ENCODE data around the gene CFAP61. TPM values are rescaled to one million over a fixed set of nuclear protein-coding genes. Genes with fewer than 3 reads are reported as not detected.

CFAP61 gene
- total RNA-seq, 6 donors from 2014 or later = 0.37 to 14.3 (median 6.1) TPM

DNA sequence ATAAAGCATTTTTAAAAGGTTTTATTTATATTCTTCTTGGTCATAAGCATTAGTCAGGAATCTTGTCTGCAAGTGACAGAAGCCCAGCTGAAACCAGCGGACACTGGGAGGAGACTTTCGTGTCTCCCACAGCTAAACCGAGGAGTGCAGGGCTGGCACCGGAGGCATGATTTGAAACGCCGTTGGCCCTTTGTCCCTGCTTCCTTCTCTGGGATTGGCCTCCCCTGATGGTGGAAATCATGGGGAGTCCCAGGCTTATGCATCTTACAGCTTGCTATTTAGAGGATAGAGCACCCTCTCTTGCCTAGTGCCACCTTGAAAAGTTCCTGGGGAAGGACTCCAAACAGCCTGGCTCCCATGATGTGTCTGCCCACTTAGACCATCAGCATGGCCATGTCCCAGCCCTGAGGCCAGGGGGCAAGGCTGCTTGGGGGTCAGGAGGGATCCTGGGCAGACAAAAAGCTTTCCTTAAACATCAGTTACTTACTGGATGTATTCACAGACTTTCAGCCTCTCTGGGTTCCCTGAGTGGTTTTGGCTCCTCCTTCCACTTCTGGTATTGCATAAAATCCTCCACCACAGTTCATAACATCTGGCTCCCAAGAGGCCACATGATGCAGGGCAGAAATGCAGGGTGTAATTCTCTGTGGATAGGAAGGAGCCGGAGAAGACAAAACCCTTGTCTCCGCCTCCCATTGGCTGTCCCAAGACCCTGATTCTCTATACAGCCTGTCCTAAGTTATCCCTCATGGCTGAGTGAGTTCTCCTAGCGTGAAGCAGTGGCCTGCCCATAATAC, 266.2 kb downstream of the CFAP61 start:
- WGBS, 2 donors = 54 to 66% methylated on average over 9 of the region's 9 CpGs
- Histone ChIP-seq H3K27ac (no peak overlapping the region), H3K9me3 (peaks cover 0 to 5% (median 1%) of the 10 kb centered on the region in 4 donors), H3K27me3 (no peaks in the 10 kb centered on the region), H3K4me1 (peaks cover 0 to 3% (median 0%) of the 10 kb centered on the region in 4 donors), H3K36me3 (no peaks in the 10 kb centered on the region), H3K4me3 (no peak overlapping the region)
- DNase-seq (no peak), ATAC-seq (ENCODE audit: low FRiP score in 2 of 2) (peak; percentile 59 to 66)
- TF ChIP-seq EP300 (IDR thresholded peaks at IDR 0.05) = no peak
- no peak for TF ChIP-seq POLR2A (IDR thresholded peaks at IDR 0.05)
- no peak for TF ChIP-seq POLR2AphosphoS5 (IDR thresholded peaks at IDR 0.05)
- TF ChIP-seq, protein P1, sequence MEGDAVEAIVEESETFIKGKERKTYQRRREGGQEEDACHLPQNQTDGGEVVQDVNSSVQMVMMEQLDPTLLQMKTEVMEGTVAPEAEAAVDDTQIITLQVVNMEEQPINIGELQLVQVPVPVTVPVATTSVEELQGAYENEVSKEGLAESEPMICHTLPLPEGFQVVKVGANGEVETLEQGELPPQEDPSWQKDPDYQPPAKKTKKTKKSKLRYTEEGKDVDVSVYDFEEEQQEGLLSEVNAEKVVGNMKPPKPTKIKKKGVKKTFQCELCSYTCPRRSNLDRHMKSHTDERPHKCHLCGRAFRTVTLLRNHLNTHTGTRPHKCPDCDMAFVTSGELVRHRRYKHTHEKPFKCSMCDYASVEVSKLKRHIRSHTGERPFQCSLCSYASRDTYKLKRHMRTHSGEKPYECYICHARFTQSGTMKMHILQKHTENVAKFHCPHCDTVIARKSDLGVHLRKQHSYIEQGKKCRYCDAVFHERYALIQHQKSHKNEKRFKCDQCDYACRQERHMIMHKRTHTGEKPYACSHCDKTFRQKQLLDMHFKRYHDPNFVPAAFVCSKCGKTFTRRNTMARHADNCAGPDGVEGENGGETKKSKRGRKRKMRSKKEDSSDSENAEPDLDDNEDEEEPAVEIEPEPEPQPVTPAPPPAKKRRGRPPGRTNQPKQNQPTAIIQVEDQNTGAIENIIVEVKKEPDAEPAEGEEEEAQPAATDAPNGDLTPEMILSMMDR (IDR thresholded peaks at IDR 0.05) = no peak

- Histone ChIP-seq H3K9me3 (peaks cover 0 to 5% (median 1%) of the 10 kb centered on the region in 4 donors), H3K36me3 (no peaks in the 10 kb centered on the region), H3K4me3 (no peak overlapping the region), H3K27me3 (no peaks in the 10 kb centered on the region), H3K27ac (no peak overlapping the region), H3K4me1 (peaks cover 0 to 3% (median 0%) of the 10 kb centered on the region in 4 donors)
- DNase-seq (no peak), ATAC-seq (ENCODE audit: low FRiP score in 2 of 2) (no peak)
- 90 to 94% methylated on average over 1 of the region's 1 CpG for WGBS, 2 donors
- no peak for TF ChIP-seq EP300 (IDR thresholded peaks at IDR 0.05)
These were observed 268.8 kb downstream of the CFAP61 start for GRCh38 chr20:20321134-20321533.

DNA sequence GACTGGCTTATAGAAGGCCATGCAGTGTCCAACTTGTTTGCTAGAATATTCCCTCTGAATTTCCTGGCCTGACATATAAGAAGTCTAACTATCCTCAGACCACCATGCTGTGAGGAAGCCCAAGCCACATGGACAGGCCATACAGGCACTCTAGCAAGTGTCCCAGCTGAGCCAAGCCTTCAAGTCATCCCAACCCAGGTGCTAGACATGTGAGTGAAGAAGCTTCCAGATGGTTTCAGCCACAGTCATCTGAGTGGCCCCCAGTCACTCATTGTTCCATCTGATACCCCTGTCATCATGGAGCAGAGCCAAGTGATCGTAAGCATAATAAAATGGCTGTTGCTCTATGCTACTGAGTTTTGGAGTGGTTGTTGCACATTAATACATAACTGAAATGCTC, 269.6 kb downstream of the CFAP61 start:
- DNase-seq (no peak), ATAC-seq (ENCODE audit: low FRiP score in 2 of 2) (no peak)
- Histone ChIP-seq H3K4me3 (no peak overlapping the region), H3K4me1 (peaks cover 0 to 3% (median 0%) of the 10 kb centered on the region in 4 donors), H3K27me3 (no peaks in the 10 kb centered on the region), H3K9me3 (peaks cover 0 to 5% (median 1%) of the 10 kb centered on the region in 4 donors), H3K27ac (no peak overlapping the region), H3K36me3 (no peaks in the 10 kb centered on the region)
- WGBS, 2 donors = 90 to 100% methylated on average over 1 of the region's 1 CpG
- TF ChIP-seq POLR2AphosphoS5 (IDR thresholded peaks at IDR 0.05) (no peak), EP300 (IDR thresholded peaks at IDR 0.05) (no peak), POLR2A (IDR thresholded peaks at IDR 0.05) (no peak)
- TF ChIP-seq, protein P1 (IDR thresholded peaks at IDR 0.05) = no peak

GRCh38 chr20:20322912-20323311, 270.6 kb downstream of the CFAP61 start:
- Histone ChIP-seq H3K4me1 (peaks cover 0 to 2% (median 0%) of the 10 kb centered on the region in 4 donors), H3K27ac (no peak overlapping the region), H3K36me3 (no peaks in the 10 kb centered on the region), H3K9me3 (peaks cover 0 to 5% (median 1%) of the 10 kb centered on the region in 4 donors), H3K4me3 (no peak overlapping the region), H3K27me3 (no peaks in the 10 kb centered on the region)
- no peak for ATAC-seq (ENCODE audit: low FRiP score in 2 of 2)
- WGBS, 2 donors = 90 to 93% methylated on average over 6 of the region's 6 CpGs
- TF ChIP-seq EP300 (IDR thresholded peaks at IDR 0.05) (no peak), POLR2AphosphoS5 (IDR thresholded peaks at IDR 0.05) (no peak), POLR2A (IDR thresholded peaks at IDR 0.05) (no peak)
- TF ChIP-seq, protein P1 (IDR thresholded peaks at IDR 0.05) = no peak
- DNase-seq = no peak

- DNase-seq (no peak), ATAC-seq (ENCODE audit: low FRiP score in 2 of 2) (no peak)
- 89 to 92% methylated on average over 6 of the region's 6 CpGs for WGBS, 2 donors
- Histone ChIP-seq H3K4me1 (no peaks in the 10 kb centered on the region), H3K27ac (no peak overlapping the region), H3K36me3 (no peaks in the 10 kb centered on the region), H3K27me3 (no peaks in the 10 kb centered on the region), H3K9me3 (no peaks in the 10 kb centered on the region), H3K4me3 (no peak overlapping the region)
- TF ChIP-seq EP300 (IDR thresholded peaks at IDR 0.05) = no peak
- TF ChIP-seq POLR2AphosphoS5 (IDR thresholded peaks at IDR 0.05) = no peak
- TF ChIP-seq, protein P1 (IDR thresholded peaks at IDR 0.05) = no peak
- no peak for TF ChIP-seq POLR2A (IDR thresholded peaks at IDR 0.05)
These were observed 275.4 kb downstream of the CFAP61 start for GRCh38 chr20:20327746-20328145.
